ENCODE measurements around the gene CLN6.

DNA sequence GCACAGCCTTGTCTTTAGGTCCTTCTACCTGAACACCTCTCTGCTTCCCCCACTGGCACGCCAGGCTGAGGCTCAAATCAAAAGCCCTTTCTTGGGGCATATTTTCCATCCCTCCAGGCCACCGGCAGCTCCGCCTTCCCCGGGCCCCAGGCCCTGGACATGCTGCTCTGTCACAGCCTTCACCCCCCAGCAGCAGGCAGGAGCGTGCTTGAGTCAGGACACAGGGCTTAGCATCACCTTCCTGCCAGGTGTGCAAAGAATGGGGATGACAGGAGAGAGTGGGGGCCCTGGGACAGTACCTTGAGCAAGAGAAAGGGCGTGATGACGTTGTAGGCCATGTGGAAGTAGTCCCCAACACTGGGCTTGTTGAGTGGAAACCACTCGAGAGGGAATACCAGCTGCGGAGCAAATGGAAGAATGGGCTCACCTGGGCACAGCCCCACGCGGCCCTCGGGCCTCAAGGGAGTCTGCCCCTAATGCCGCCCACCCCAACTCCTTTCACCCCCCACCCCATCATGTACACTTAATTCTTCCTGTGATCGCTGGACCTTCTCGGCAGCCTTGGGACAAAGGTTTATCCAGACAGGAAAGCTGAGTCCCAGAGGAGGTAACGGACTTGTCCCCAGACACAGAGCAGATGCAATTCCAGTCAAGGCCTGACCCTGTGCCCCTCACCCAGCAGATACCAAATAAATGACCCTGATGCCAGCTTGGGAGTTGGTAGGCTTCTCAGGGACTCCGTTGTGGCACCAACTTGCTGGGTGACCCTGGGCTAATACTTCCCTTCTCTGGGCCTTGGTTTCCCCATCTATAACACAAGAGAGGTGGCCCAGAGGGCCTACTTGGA is 15.3 kb downstream of the CLN6 start:
- TF ChIP-seq, protein P1, sequence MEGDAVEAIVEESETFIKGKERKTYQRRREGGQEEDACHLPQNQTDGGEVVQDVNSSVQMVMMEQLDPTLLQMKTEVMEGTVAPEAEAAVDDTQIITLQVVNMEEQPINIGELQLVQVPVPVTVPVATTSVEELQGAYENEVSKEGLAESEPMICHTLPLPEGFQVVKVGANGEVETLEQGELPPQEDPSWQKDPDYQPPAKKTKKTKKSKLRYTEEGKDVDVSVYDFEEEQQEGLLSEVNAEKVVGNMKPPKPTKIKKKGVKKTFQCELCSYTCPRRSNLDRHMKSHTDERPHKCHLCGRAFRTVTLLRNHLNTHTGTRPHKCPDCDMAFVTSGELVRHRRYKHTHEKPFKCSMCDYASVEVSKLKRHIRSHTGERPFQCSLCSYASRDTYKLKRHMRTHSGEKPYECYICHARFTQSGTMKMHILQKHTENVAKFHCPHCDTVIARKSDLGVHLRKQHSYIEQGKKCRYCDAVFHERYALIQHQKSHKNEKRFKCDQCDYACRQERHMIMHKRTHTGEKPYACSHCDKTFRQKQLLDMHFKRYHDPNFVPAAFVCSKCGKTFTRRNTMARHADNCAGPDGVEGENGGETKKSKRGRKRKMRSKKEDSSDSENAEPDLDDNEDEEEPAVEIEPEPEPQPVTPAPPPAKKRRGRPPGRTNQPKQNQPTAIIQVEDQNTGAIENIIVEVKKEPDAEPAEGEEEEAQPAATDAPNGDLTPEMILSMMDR (IDR thresholded peaks at IDR 0.05) = no peak
- TF ChIP-seq EZH2 (IDR thresholded peaks at IDR 0.05) = no peak
